ENCODE data around the gene FTSJ3. TPM values are rescaled to one million over a fixed set of nuclear protein-coding genes. Genes with fewer than 3 reads are reported as not detected.

FTSJ3 gene
- total RNA-seq, 2 experiments from 2014 or later: 47.6 to 51.1 TPM

DNA sequence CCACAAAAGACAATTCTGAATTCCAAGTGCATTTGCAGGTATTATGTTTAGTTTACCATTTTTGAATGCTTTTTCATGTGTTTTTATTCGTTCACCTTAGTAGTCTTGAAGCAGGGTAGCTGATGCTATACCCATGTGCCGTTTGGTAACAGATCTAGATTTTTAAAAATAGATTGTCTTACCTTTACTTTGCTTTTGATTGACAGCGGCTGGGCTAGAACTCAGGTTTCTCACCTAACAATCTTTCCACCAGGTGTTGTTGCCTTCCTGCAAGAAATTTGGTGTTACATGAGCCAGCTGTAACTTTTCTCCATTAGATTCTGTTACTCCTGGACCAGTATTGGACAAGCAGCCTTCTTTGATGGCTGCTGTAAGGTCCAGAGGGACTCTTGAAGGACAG is 1.5 kb upstream of the FTSJ3 start:
- no peak overlapping the region for H3K4me3 ChIP-seq (ENCODE audit: low read length)
- H3K9me3 ChIP-seq (ENCODE audit: control insufficient read depth in 1 of 2, insufficient read depth in 1 of 2, low read length in 2 of 2): no peaks in the 10 kb centered on the region
- ChIA-PET POLR2A (interaction anchor here (0.8 to 7.3 kb wide), 8 partner anchors 11 to 207 kb away, joined by 3 to 86 read pairs (median 5); partner anchors contain the start of genes CCDC47, DDX42, MAP3K3 and SMARCD2), CTCF (interaction anchor here (5.6 kb wide), 1 partner anchor 20 kb away, joined by 21 read pairs; no protein-coding TSS in a partner anchor)
- H3K27ac ChIP-seq (ENCODE audit: low read depth in 1 of 2, low read length in 2 of 2): no peak overlapping the region
- peak overlapping the region; percentile 71 for H3K4me3 Mint-ChIP-seq
- DNase-seq: no peak
- TF ChIP-seq, protein P1, sequence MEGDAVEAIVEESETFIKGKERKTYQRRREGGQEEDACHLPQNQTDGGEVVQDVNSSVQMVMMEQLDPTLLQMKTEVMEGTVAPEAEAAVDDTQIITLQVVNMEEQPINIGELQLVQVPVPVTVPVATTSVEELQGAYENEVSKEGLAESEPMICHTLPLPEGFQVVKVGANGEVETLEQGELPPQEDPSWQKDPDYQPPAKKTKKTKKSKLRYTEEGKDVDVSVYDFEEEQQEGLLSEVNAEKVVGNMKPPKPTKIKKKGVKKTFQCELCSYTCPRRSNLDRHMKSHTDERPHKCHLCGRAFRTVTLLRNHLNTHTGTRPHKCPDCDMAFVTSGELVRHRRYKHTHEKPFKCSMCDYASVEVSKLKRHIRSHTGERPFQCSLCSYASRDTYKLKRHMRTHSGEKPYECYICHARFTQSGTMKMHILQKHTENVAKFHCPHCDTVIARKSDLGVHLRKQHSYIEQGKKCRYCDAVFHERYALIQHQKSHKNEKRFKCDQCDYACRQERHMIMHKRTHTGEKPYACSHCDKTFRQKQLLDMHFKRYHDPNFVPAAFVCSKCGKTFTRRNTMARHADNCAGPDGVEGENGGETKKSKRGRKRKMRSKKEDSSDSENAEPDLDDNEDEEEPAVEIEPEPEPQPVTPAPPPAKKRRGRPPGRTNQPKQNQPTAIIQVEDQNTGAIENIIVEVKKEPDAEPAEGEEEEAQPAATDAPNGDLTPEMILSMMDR (IDR thresholded peaks at IDR 0.05): no peak
- peaks cover 80% of the 10 kb centered on the region for H3K4me1 ChIP-seq (ENCODE audit: insufficient read depth, low read length)
- no peaks in the 10 kb centered on the region for H3K27me3 Mint-ChIP-seq
- peaks cover 73% of the 10 kb centered on the region for H3K36me3 ChIP-seq (ENCODE audit: insufficient read depth, low read length)
- peaks cover 100% of the 10 kb centered on the region for H3K36me3 Mint-ChIP-seq (ENCODE audit: low read depth)
- intact Hi-C loops (cut with DNase I, micrococcal nuclease): loop anchor here in 1 of 2 experiments (5.0 kb wide), 2 partner anchors 132 to 207 kb away; partner anchors contain the start of gene MAP3K3
- peak overlapping the region; percentile 96 for H3K27ac Mint-ChIP-seq
- no peak for ATAC-seq (ENCODE audit: poor library complexity)
- no peaks in the 10 kb centered on the region for H3K27me3 ChIP-seq (ENCODE audit: control insufficient read depth in 1 of 2, insufficient read depth in 2 of 2, low read length in 2 of 2)
- H3K9me3 Mint-ChIP-seq: no peaks in the 10 kb centered on the region
- peaks cover 77% of the 10 kb centered on the region for H3K4me1 Mint-ChIP-seq (ENCODE audit: low read depth)

DNA sequence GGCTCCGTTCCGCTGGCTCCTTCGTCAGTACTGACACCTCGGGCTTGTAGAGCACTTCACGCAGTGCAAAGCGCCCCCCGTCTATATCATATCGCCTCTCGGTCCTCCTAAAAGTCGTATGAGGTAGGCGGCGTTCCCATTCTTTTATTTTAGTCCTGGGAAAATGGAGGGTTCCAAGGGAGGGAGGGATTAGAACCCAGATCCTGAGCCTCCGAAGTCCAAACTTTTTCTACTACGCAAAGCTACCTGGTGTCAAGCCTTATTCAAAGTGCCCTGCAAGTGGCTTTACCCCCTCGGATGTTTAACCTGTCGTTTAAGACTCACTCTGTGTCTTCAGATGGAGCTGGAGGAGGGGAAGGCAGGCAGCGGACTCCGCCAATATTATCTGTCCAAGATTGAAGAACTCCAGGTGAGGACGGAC is 348 bp upstream of the FTSJ3 start:
- intact Hi-C loops (cut with DNase I, micrococcal nuclease): loop anchor here (1.0 to 5.0 kb wide), 5 partner anchors 15 to 206 kb away; partner anchors contain the start of genes CCDC47 (in 2 of the 2) and MAP3K3 (in 1 of the 2)
- no peak for ATAC-seq (ENCODE audit: poor library complexity)
- TF ChIP-seq, protein P1 (IDR thresholded peaks at IDR 0.05): peak; percentile 18
- H3K9me3 ChIP-seq (ENCODE audit: control insufficient read depth in 1 of 2, insufficient read depth in 1 of 2, low read length in 2 of 2): no peaks in the 10 kb centered on the region
- CTCF ChIA-PET: interaction anchor here (0.9 to 5.6 kb wide), 2 partner anchors 13 to 21 kb away, joined by 3 to 21 read pairs; no protein-coding TSS in a partner anchor
- H3K36me3 Mint-ChIP-seq (ENCODE audit: low read depth): peaks cover 100% of the 10 kb centered on the region
- POLR2A ChIA-PET: interaction anchor here (0.9 to 7.3 kb wide), 7 partner anchors 13 to 206 kb away, joined by 3 to 86 read pairs (median 6); partner anchors contain the start of genes CCDC47, DDX42, MAP3K3 and SMARCD2
- H3K4me1 Mint-ChIP-seq (ENCODE audit: low read depth): peaks cover 77% of the 10 kb centered on the region
- peak overlapping the region; percentile 94 for H3K4me3 Mint-ChIP-seq
- no peaks in the 10 kb centered on the region for H3K27me3 Mint-ChIP-seq
- H3K27me3 ChIP-seq (ENCODE audit: control insufficient read depth in 1 of 2, insufficient read depth in 2 of 2, low read length in 2 of 2): no peaks in the 10 kb centered on the region
- H3K27ac Mint-ChIP-seq: peak overlapping the region; percentile 96
- peaks cover 71% of the 10 kb centered on the region for H3K36me3 ChIP-seq (ENCODE audit: insufficient read depth, low read length)
- no peaks in the 10 kb centered on the region for H3K9me3 Mint-ChIP-seq
- peak overlapping the region; percentile 83 for H3K4me3 ChIP-seq (ENCODE audit: low read length)
- DNase-seq: no peak
- H3K27ac ChIP-seq (ENCODE audit: low read depth in 1 of 2, low read length in 2 of 2): peak overlapping the region; percentile 77 to 96
- peaks cover 74% of the 10 kb centered on the region for H3K4me1 ChIP-seq (ENCODE audit: insufficient read depth, low read length)

DNA sequence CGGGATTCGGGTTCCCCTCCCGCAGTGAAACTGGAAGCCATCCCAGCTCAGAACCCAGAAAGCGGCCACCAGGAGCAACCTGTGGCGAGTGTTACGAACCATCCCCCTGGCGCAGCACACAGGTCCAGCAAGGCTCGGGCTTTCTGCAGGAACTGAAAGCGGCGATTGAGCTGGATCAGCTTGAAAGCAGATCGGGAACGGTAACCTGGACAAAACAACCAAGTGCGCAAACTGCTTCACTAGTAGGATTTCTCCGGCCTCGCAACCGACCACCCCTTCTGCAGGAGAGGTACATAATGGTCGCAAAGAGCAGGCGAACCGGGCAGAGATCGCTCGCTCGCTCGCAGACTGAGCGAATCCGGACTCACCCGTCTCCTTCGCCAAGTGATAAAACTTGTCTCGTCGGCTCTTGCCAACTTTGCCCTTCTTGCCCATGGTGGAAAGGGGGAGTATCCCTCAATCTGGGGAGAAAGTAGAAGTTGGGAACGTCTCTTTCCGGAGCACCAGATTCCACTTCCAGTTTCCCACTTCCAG is 928 bp downstream of the FTSJ3 start:
- H3K27ac Mint-ChIP-seq: peak overlapping the region; percentile 96
- POLR2A ChIA-PET: interaction anchor here (0.6 to 4.3 kb wide), 11 partner anchors 8 to 679 kb away, joined by 3 to 45 read pairs (median 6); partner anchors contain the start of genes CCDC47, DDX42, LIMD2 and MAP3K3
- Histone ChIP-seq H3K27ac (ENCODE audit: low read depth in 1 of 2, low read length in 2 of 2) (peak overlapping the region; percentile 77 to 96), H3K36me3 (ENCODE audit: insufficient read depth, low read length) (peaks cover 71% of the 10 kb centered on the region), H3K4me1 (ENCODE audit: insufficient read depth, low read length) (peaks cover 62% of the 10 kb centered on the region), H3K27me3 (ENCODE audit: control insufficient read depth in 1 of 2, insufficient read depth in 2 of 2, low read length in 2 of 2) (no peaks in the 10 kb centered on the region), H3K4me3 (ENCODE audit: low read length) (peak overlapping the region; percentile 83), H3K9me3 (ENCODE audit: control insufficient read depth in 1 of 2, insufficient read depth in 1 of 2, low read length in 2 of 2) (no peaks in the 10 kb centered on the region)
- intact Hi-C loops (cut with DNase I, micrococcal nuclease): loop anchor here (1.0 to 5.0 kb wide), 5 partner anchors 17 to 204 kb away; partner anchors contain the start of genes CCDC47 (in 2 of the 2) and MAP3K3 (in 1 of the 2)
- DNase-seq: no peak
- CTCF ChIA-PET: interaction anchor here (0.9 to 5.6 kb wide), 4 partner anchors 8 to 52 kb away, joined by 3 to 21 read pairs (median 3); no protein-coding TSS in a partner anchor
- H3K4me3 Mint-ChIP-seq: peak overlapping the region; percentile 94
- no peaks in the 10 kb centered on the region for H3K9me3 Mint-ChIP-seq
- H3K27me3 Mint-ChIP-seq: no peaks in the 10 kb centered on the region
- peaks cover 74% of the 10 kb centered on the region for H3K4me1 Mint-ChIP-seq (ENCODE audit: low read depth)
- peaks cover 100% of the 10 kb centered on the region for H3K36me3 Mint-ChIP-seq (ENCODE audit: low read depth)
- TF ChIP-seq, protein P1 (IDR thresholded peaks at IDR 0.05): no peak
- ATAC-seq (ENCODE audit: poor library complexity): peak; percentile 21

All from CD4-positive, alpha-beta T cell (primary cell).